Aorta (tissue), 5 donors: ENCODE data around the gene OSER1. TPM values are rescaled to one million over a fixed set of nuclear protein-coding genes. Genes with fewer than 3 reads are reported as not detected.
A peak's percentile ranks its signal among the peaks of the same experiment; 100 is the strongest.

Source experiments
- ATAC-seq: fragments of 200-7000 bp; cut with Tn5 transposase; one replicate; pipeline ENCODE4 v1.9.1; 2022; ENCODE audit warnings: moderate library complexity; ENCODE audit not compliant: low FRiP score
- DNase-seq, 2 donors: peaks; one replicate each; pipeline ENCODE4 v3.0.0-alpha.2; 2020
- H3K27ac ChIP-seq, 2 donors: one replicate each; pipeline ENCODE4 v1.5.1; 2013; ENCODE audit warnings: low read length in 2 of 2, mild to moderate bottlenecking in 2 of 2, moderate library complexity in 2 of 2, control low read depth in 1 of 2, inconsistent platforms in 1 of 2, low read depth in 1 of 2
- H3K27me3 ChIP-seq, 2 donors: one replicate each; pipeline ENCODE4 v1.6.1; 2013; ENCODE audit warnings: control low read depth in 1 of 2, low read length in 1 of 2, mild to moderate bottlenecking in 1 of 2, moderate library complexity in 1 of 2; ENCODE audit not compliant: insufficient read depth in 2 of 2, control insufficient read depth in 1 of 2
- H3K36me3 ChIP-seq, 2 donors: one replicate each; pipeline ENCODE4 v1.6.1; 2013; ENCODE audit warnings: control low read depth in 1 of 2, low read length in 1 of 2, mild to moderate bottlenecking in 1 of 2; ENCODE audit not compliant: insufficient read depth in 2 of 2, control insufficient read depth in 1 of 2
- H3K4me1 ChIP-seq, 2 donors: one replicate each; pipeline ENCODE4 v1.6.1; 2013; ENCODE audit warnings: low read length in 2 of 2, control low read depth in 1 of 2, mild to moderate bottlenecking in 1 of 2, moderate library complexity in 1 of 2; ENCODE audit not compliant: insufficient read depth in 2 of 2, control insufficient read depth in 1 of 2
- H3K4me3 ChIP-seq, 2 donors: one replicate each; pipeline ENCODE4 v1.5.1; 2013; ENCODE audit warnings: low read length in 2 of 2, control low read depth in 1 of 2, mild to moderate bottlenecking in 1 of 2
- H3K9me3 ChIP-seq: one replicate; pipeline ENCODE4 v1.6.1; 2013; ENCODE audit warnings: mild to moderate bottlenecking, low read length; ENCODE audit not compliant: control insufficient read depth
- WGBS, 2 donors: extraction: QIAGEN DNeasy Blood & Tissue Kit; methylation state at CpG; one replicate each; pipeline ENCODE4 v1.1.7; 2013; 5-methylcytosine and 5-hydroxymethylcytosine counted together
- intact Hi-C, 2 donors: fragments of 100-400 bp; cut with DNase I; formaldehyde crosslinking; loops; one replicate each; pipeline versions ENCODE4 v1.14.2 to v1.15.0; 2022
- polyA plus RNA-seq, 2 donors: library from polyadenylated mRNA; stranded (reverse); fragments of 200-250 nt; gene quantifications; one replicate each; pipeline ENCODE4 v1.2.3, GENCODE V29; 2013
- total RNA-seq, 2 donors: library from RNA; stranded (reverse); fragmentation: NEBNext Ultra II Directional; extraction: Animal tissue kit (Norgen Biotek cat#: 25700); gene quantifications; one replicate each; pipeline ENCODE4 v1.2.1, GENCODE V29; 2021
- donor health status: healthy with polysubstance abuse.
- donor health status: Bipolar disorder and iron deficiency.
- donor health status: DM: no; HTN: no; CAD: no.
- donor health status: DM: no; HTN: no; CAD: no.
- donor health status: DM: yes; HTN: yes; CAD: no.

Gene OSER1
- total and polyA plus RNA-seq, 4 donors = 26.7 to 54.1 (median 31.7) TPM

DNA sequence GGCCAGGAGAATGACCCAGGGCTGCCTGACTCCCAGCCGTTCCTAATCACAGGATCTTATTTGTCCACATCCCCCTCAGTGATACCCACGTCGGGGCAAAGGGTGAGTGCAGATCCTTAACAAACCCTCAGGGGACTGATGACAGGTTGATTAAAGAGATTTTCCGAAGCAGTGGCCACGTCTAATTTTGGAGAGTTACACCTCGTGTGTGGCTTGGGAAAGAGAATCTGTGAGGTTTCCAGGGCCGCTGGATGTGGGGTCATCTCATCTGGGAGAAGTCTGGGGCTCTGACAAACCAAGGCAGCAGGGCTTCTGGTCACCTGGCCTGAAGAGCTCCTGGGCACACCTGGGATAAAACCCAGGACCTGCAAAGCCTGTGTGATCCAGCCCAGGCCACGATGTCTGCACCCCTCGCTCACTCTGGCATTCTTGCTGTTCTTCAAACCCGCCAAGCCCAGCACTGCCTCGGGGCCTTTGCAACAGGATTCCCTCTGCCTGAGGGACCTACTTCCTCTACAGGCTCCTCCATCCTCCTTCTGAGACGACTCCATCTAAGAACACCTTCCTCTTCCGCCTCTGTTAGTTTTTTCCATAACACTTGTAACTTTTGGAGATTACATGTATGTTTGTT, 28.3 kb downstream of the OSER1 start:
- 9 to 13% methylated on average over 13 of the region's 13 CpGs for WGBS, 2 donors
- no peak for ATAC-seq

DNA sequence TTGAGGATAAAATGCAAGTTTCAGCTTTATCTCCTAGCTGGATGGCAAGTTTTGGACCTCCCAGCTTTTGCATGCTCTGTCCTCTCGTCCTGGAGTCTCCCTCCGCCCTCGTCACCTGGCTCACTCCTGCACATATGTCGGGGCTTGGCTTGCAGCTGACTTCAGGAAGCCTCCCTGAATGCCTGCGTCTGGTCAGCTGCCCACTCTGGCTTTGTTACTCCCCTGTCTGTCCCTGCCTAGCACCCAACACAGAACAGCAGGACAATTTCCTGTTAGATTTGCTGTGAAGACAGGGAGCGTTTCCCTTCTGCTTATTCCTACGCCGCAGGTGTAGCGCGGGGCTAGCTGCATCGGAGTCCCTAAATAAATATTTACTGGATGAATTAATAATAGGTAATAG, 29.0 kb downstream of the OSER1 start:
- 15 to 17% methylated on average over 11 of the region's 11 CpGs for WGBS, 2 donors
- H3K4me1 ChIP-seq = peaks cover 0 to 2% of the 10 kb centered on the region in 2 donors
- intact Hi-C loops = loop anchor here in 1 of 2 donors (2.0 to 10.0 kb wide), 2 partner anchors 15 to 1653 kb away; partner anchors contain the start of gene SNX21
- DNase-seq = peak in 1 of 2 donors; percentile 53
- peak; percentile 2 for ATAC-seq
- H3K27ac ChIP-seq = peak overlapping the region; percentile 76 to 81
- H3K36me3 ChIP-seq = no peaks in the 10 kb centered on the region
- peak overlapping the region; percentile 1 to 15 for H3K4me3 ChIP-seq
- H3K9me3 ChIP-seq = no peaks in the 10 kb centered on the region
- no peaks in the 10 kb centered on the region for H3K27me3 ChIP-seq

More for the DNA sequence above, 28.3 kb downstream of the OSER1 start:
- Histone ChIP-seq H3K27ac (peak overlapping the region; percentile 20 to 68), H3K9me3 (no peaks in the 10 kb centered on the region), H3K4me3 (peak overlapping the region in 1 of 2 donors; percentile 15), H3K4me1 (peaks cover 0 to 2% of the 10 kb centered on the region in 2 donors), H3K27me3 (no peaks in the 10 kb centered on the region), H3K36me3 (no peaks in the 10 kb centered on the region)
- peak in 1 of 2 donors; percentile 71 for DNase-seq
- intact Hi-C loops = loop anchor here in 1 of 2 donors (10.0 kb wide), 1 partner anchor 1653 kb away; the partner anchor contains the start of gene SNX21

DNA sequence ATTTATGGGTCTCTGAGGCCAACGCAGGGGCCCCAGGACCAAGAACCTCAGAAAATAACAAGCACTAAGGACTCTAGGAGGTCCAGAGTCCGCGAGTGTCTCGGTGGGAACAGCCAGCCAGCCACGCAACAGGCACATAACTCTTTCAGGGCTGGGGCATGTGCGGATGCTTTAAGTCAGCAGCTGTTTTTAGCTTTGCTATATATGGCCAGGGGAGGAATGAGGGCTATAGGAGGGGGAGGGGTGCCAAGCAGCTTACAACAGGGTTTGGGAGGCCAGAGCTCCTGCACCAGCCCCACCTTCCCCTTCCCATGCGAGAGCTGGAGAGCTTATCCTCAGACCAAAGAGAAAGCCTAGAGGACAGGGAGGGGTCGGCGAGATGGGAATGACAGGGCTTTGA, 29.8 kb downstream of the OSER1 start:
- Histone ChIP-seq H3K4me1 (peaks cover 0 to 3% of the 10 kb centered on the region in 2 donors), H3K27me3 (no peaks in the 10 kb centered on the region), H3K4me3 (peak overlapping the region; percentile 1 to 22), H3K9me3 (no peaks in the 10 kb centered on the region), H3K36me3 (no peaks in the 10 kb centered on the region), H3K27ac (peak overlapping the region; percentile 39 to 73)
- intact Hi-C loops = loop anchor here in 1 of 2 donors (2.0 to 10.0 kb wide), 2 partner anchors 14 to 1654 kb away; partner anchors contain the start of gene SNX21
- 1 to 6% methylated on average over 9 of the region's 9 CpGs for WGBS, 2 donors
- DNase-seq (peak; percentile 80 to 84), ATAC-seq (peak; percentile 70)

DNA sequence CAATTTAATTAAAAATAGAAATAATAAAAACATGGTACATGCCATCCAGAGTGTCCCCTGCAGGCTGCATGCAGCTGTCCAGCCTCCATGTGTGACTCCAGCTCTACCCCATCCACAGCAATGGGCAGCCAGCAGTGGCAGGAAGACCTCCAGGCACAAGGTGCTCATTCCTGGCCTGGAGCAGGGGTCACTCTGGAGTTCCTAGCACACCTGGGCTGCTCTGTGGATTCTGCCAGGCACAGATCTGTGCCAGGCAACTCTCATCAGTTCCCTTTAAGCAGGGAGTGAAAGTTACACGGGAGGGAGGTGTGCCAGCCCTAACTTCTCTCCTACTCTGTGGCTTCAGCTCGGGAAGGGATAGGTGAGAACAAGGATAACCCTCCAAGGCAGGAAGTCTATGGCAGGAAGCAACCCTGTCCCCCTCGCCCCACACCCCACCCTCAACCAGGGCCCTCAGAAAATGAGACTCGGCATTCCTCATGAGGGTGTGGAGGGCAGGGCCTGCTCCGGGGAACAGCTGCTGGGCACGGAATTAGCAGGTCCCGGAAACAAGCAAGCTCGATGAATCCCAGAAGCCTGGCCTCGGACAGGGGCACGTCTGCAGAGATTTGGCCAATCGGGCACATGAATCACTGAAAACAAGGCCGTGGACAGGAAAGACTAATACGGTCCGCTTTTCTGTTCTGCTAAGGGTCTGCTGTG, 33.6 kb downstream of the OSER1 start:
- no peak for ATAC-seq
- peaks cover 0 to 4% of the 10 kb centered on the region in 2 donors for H3K36me3 ChIP-seq
- peak in 1 of 2 donors; percentile 77 for DNase-seq
- H3K27me3 ChIP-seq = no peaks in the 10 kb centered on the region
- H3K9me3 ChIP-seq = no peaks in the 10 kb centered on the region
- peak overlapping the region; percentile 23 to 35 for H3K27ac ChIP-seq
- intact Hi-C loops = no loop called here
- no peak overlapping the region for H3K4me3 ChIP-seq
- peaks cover 2 to 6% of the 10 kb centered on the region in 2 donors for H3K4me1 ChIP-seq
- 3 to 9% methylated on average over 14 of the region's 14 CpGs for WGBS, 2 donors

DNA sequence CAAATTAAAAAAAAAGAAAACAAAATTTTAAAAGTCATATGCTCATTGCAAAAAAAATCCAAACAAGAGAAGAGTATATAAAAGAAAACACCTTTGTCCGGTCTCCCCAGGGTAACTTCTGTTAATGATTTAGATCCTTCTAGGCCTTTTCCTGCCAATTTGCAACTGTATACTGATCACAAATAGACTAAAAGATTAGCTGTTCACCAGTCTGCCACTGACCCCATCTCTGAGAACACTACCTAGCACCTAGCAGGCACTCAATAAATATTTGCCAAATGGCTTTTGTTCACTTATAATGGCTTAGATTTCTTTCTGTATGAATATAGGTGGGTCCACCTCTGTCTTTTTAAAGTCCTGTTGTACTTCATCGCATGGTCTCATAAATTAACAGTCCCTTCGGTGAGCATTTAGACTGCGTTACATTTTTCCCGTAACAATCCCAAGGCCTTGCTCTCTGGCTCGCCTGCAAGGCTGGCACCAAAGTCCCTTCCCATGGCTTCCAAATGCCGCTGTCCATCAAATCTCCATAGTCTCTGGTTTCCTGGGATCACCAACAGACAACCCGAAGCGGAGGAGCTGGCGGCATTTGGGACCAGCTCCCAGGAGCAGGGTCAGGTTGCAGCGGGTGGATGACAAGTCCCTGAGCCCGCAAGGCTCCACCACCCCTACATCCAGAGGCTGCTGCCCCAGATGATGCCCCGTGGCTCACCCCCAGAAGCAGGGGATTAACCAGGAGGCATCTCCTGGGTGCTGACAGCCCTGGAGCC, 35.4 kb downstream of the OSER1 start:
- Histone ChIP-seq H3K4me3 (no peak overlapping the region), H3K27ac (peak overlapping the region; percentile 8 to 55), H3K27me3 (no peaks in the 10 kb centered on the region), H3K4me1 (peaks cover 7 to 11% of the 10 kb centered on the region in 2 donors), H3K9me3 (no peaks in the 10 kb centered on the region), H3K36me3 (peaks cover 0 to 4% of the 10 kb centered on the region in 2 donors)
- no peak for ATAC-seq
- intact Hi-C loops = no loop called here
- DNase-seq = no peak
- WGBS, 2 donors = 23 to 43% methylated on average over 13 of the region's 13 CpGs

DNA sequence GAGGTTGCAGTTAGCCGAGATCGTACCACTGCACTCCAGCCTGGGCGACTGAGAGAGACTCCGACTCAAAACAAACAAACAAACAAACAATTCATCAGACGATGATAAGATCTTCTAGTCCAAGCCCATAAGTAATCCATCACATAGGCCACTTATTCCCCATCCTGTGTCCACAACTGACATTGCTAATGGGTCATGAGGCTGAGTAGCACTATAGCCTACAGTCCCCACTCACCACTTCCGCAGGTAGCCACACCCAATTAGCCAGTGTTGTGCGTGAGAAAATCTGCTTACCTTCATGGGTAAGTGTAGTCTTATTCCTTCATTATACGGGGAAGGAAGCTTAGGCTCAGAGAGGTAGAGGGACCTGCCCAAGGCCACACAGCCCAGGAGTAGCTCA, 36.7 kb downstream of the OSER1 start:
- Histone ChIP-seq H3K9me3 (no peaks in the 10 kb centered on the region), H3K4me1 (peaks cover 7 to 11% of the 10 kb centered on the region in 2 donors), H3K27me3 (no peaks in the 10 kb centered on the region), H3K27ac (peak overlapping the region in 1 of 2 donors; percentile 28), H3K4me3 (no peak overlapping the region), H3K36me3 (peaks cover 0 to 4% of the 10 kb centered on the region in 2 donors)
- intact Hi-C loops = no loop called here
- no peak for ATAC-seq
- DNase-seq = no peak
- WGBS, 2 donors = 76 to 78% methylated on average over 8 of the region's 8 CpGs

DNA sequence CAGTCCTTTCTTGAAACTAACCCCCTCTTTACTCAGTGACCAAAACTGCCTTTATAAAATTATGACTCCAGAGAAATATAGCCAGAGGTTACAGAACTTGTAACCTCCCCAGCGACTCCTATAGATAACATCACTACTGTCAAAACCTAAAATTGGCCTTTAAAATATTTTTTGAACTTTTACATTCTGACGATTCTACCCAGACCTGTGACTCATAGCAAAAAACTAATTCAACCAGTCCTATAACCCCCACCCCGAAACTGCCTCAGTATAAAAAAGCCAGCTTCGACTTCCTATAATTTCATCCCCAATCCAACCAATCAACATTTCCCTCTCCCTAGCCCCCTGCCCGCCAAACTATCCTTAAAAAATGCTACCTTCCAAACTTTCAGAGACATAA, 37.5 kb downstream of the OSER1 start:
- H3K4me3 ChIP-seq = no peak overlapping the region
- H3K4me1 ChIP-seq = peaks cover 7 to 11% of the 10 kb centered on the region in 2 donors
- DNase-seq (no peak), ATAC-seq (no peak)
- no peaks in the 10 kb centered on the region for H3K9me3 ChIP-seq
- H3K36me3 ChIP-seq = peaks cover 0 to 4% of the 10 kb centered on the region in 2 donors
- H3K27ac ChIP-seq = no peak overlapping the region
- WGBS, 2 donors = 52 to 61% methylated on average over 5 of the region's 5 CpGs
- intact Hi-C loops = no loop called here
- no peaks in the 10 kb centered on the region for H3K27me3 ChIP-seq

DNA sequence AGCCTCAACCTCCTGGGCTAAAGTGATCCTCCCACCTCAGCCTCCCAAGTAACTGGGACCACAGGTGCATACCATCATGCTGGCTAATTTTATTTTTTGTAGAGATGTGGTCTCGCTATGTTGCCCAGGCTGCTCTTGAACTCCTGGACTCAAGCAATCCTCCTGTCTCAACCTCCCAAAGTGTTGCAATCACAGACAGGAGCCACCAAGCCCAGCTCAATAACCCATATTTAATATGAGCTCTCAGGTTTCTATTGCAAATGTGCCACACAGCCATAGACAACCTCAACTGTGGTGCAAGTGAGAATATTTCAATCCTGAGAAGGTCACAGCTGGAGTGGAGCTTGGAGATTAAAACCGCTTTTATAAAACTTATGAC, 38.0 kb downstream of the OSER1 start:
- H3K27ac ChIP-seq = peak overlapping the region in 1 of 2 donors; percentile 12
- H3K4me1 ChIP-seq = peaks cover 6 to 12% of the 10 kb centered on the region in 2 donors
- no peak for ATAC-seq
- 92 to 97% methylated on average over 2 of the region's 2 CpGs for WGBS, 2 donors
- no peak for DNase-seq
- no peaks in the 10 kb centered on the region for H3K27me3 ChIP-seq
- no peak overlapping the region for H3K4me3 ChIP-seq
- intact Hi-C loops = no loop called here
- no peaks in the 10 kb centered on the region for H3K9me3 ChIP-seq
- H3K36me3 ChIP-seq = peaks cover 0 to 4% of the 10 kb centered on the region in 2 donors
